GM12878 (cell line): ENCODE results near the gene PCDH1. TPM values are rescaled to one million over a fixed set of nuclear protein-coding genes. Genes with fewer than 3 reads are reported as not detected.

Source experiments
- ATAC-seq: fragments of 200-7000 bp; cut with Tn5 transposase; 3 replicates; pipeline ENCODE4 v1.9.1; 2020; ENCODE audit warnings: mild to moderate bottlenecking, moderate library complexity
- BruUV-seq: library from RNA; stranded (reverse); fragments of 400-500 nt; replicated peaks from 2 replicates; lab custom pipeline; 2021; lab: Mats Ljungman, UMichigan
- CTCF ChIA-PET: fragments of 300-600 bp; sonication (Branson Sonifier 250); formaldehyde crosslinking; extraction: SDS; loops from one replicate; lab custom pipeline; 2021; ENCODE audit warnings: inconsistent platforms; lab: Yijun Ruan, JAX
- POLR2A ChIA-PET: fragments of 350-600 bp; formaldehyde crosslinking; extraction: SDS; loops from one replicate; lab custom pipeline; 2021; ENCODE audit warnings: inconsistent platforms; lab: Charles Lee
- RAD21 ChIA-PET: fragments of 300-600 bp; sonication (Branson Sonifier 250); formaldehyde crosslinking; loops from one replicate; lab custom pipeline; 2023; ENCODE audit warnings: antibody characterized with exemption; ENCODE audit not compliant: unreplicated experiment; lab: Charles Lee
- SMC1A ChIA-PET: fragments of 300-600 bp; sonication (Branson Sonifier 250); formaldehyde crosslinking; loops from one replicate; lab custom pipeline; 2023; ENCODE audit not compliant: unreplicated experiment, uncharacterized antibody; lab: Charles Lee
- DNase-seq: peaks from one replicate; pipeline ENCODE4 v3.0.0-alpha.2; 2011; ENCODE audit warnings: low read depth, low spot score
- FAIRE-seq: peaks from 3 replicates; lab custom pipeline; 2011; peaks lifted over from hg19 to GRCh38; lab: Jason Lieb, UNC
- H2AFZ ChIP-seq: 2 replicates; pipeline ENCODE4 v1.6.0; 2011; ENCODE audit warnings: low read depth, low read length, control low read depth; ENCODE audit not compliant: control insufficient read depth
- H3K27ac ChIP-seq: 2 replicates; pipeline ENCODE4 v1.5.1; 2011; ENCODE audit warnings: control low read depth; ENCODE audit not compliant: control insufficient read depth, insufficient read depth
- H3K27me3 ChIP-seq, 2 experiments: replicated peaks in 1 of 2; 2 replicates each; pipeline versions ENCODE4 v1.6.0 to v1.6.1; 2011; ENCODE audit warnings: low read length in 1 of 2; ENCODE audit not compliant: control insufficient read depth in 2 of 2, insufficient read depth in 2 of 2
- H3K36me3 ChIP-seq, 2 experiments: 2 replicates each; pipeline ENCODE4 v1.5.1; 2011; ENCODE audit warnings: low read length in 1 of 2; ENCODE audit not compliant: control insufficient read depth in 2 of 2, insufficient read depth in 2 of 2
- H3K4me1 ChIP-seq: 2 replicates; pipeline ENCODE4 v1.6.1; 2011; ENCODE audit warnings: mild to moderate bottlenecking, low read length, moderate library complexity, mixed read lengths; ENCODE audit not compliant: control insufficient read depth, insufficient read depth
- H3K4me2 ChIP-seq: 2 replicates; pipeline ENCODE4 v1.6.0; 2011; ENCODE audit warnings: control low read depth; ENCODE audit not compliant: control insufficient read depth, insufficient read depth
- H3K4me3 ChIP-seq: fragments of 200-600 bp; sonication (generic); 2 replicates; pipeline ENCODE4 v1.5.1; 2016
- H3K79me2 ChIP-seq: 2 replicates; pipeline ENCODE4 v1.6.0; 2011; ENCODE audit warnings: low read length; ENCODE audit not compliant: control insufficient read depth, insufficient read depth
- H3K9ac ChIP-seq: 2 replicates; pipeline ENCODE4 v1.8.0; 2011; ENCODE audit warnings: low read length, control low read depth, mixed read lengths; ENCODE audit not compliant: control insufficient read depth, insufficient read depth
- H3K9me3 ChIP-seq: replicated peaks from 3 replicates; pipeline ENCODE4 v1.5.1; 2011; ENCODE audit warnings: mild to moderate bottlenecking, low read length; ENCODE audit not compliant: control insufficient read depth, insufficient read depth
- H4K20me1 ChIP-seq: 2 replicates; pipeline ENCODE4 v1.6.0; 2011; ENCODE audit not compliant: control insufficient read depth, insufficient read depth
- GATAD2B ChIP-seq: fragments of 450-650 bp; conservative IDR thresholded peaks from 2 replicates; pipeline ENCODE4 v1.6.1; 2017; ENCODE audit warnings: low read depth, mild to moderate bottlenecking, moderate library complexity
- LARP7 ChIP-seq: fragments of 450-650 bp; IDR thresholded peaks from 2 replicates; pipeline ENCODE4 v1.6.1; 2017; ENCODE audit warnings: mild to moderate bottlenecking
- MTA2 ChIP-seq: fragments of 450-650 bp; IDR thresholded peaks from 2 replicates; pipeline ENCODE4 v1.6.1; 2016; ENCODE audit warnings: low read depth, mild to moderate bottlenecking, moderate library complexity
- NR2C2 ChIP-seq: IDR thresholded peaks from 2 replicates; pipeline ENCODE4 v1.6.1; 2011; ENCODE audit warnings: borderline replicate concordance, low read depth; ENCODE audit not compliant: control insufficient read depth, insufficient read length
- PAX5 ChIP-seq: IDR thresholded peaks from 2 replicates; pipeline ENCODE4 v1.6.1; 2011; ENCODE audit warnings: low read depth, low read length, borderline replicate concordance
- POLR2A ChIP-seq: IDR thresholded peaks from 2 replicates; pipeline ENCODE4 v1.6.1; 2011; ENCODE audit warnings: low read depth, mild to moderate bottlenecking, low read length
- POU2F2 ChIP-seq: IDR thresholded peaks from 3 replicates; pipeline ENCODE4 v1.6.1; 2011; ENCODE audit warnings: low read depth, mild to moderate bottlenecking, low read length, borderline replicate concordance
- SKIL ChIP-seq: fragments of 450-650 bp; IDR thresholded peaks from 2 replicates; pipeline ENCODE4 v1.6.1; 2017; ENCODE audit warnings: mild to moderate bottlenecking, low read depth, inconsistent platforms; ENCODE audit not compliant: poor library complexity, severe bottlenecking
- SMAD5 ChIP-seq: IDR thresholded peaks from 2 replicates; pipeline ENCODE4 v1.6.1; 2016; ENCODE audit warnings: antibody characterized with exemption, low read depth
- SUPT20H ChIP-seq: IDR thresholded peaks from 2 replicates; pipeline ENCODE4 v1.6.1; 2011; ENCODE audit warnings: low read depth, mild to moderate bottlenecking, low read length, moderate library complexity, borderline replicate concordance; ENCODE audit not compliant: control insufficient read depth
- SUZ12 ChIP-seq: fragments of 200-600 bp; sonication (generic); IDR thresholded peaks from one replicate; pipeline ENCODE4 v1.6.1; 2018; ENCODE audit warnings: antibody characterized with exemption, mild to moderate bottlenecking; ENCODE audit not compliant: unreplicated experiment
- ZSCAN29 ChIP-seq: fragments of 450-650 bp; IDR thresholded peaks from 2 replicates; pipeline ENCODE4 v1.6.1; 2017; ENCODE audit warnings: mild to moderate bottlenecking, moderate library complexity
- WGBS: methylation state at CpG from one replicate; pipeline ENCODE4 v1.1.6; 2016; ENCODE audit warnings: low lambda C conversion rate; ENCODE audit not compliant: insufficient replicate concordance, insufficient coverage; ENCODE audit errors: missing lambda C conversion rate; 5-methylcytosine and 5-hydroxymethylcytosine counted together
- in situ Hi-C: fragments of 300-500 bp; cut with MboI; formaldehyde crosslinking; loops from 9 replicates; pipeline ENCODE4 v1.14.3; 2018; ENCODE audit warnings: mixed read lengths
- intact Hi-C: fragments of 100-400 bp; cut with micrococcal nuclease; formaldehyde crosslinking; loops from one replicate; pipeline ENCODE4 v1.14.2; 2022; ENCODE audit not compliant: unreplicated experiment
- polyA plus RNA-seq, 11 experiments: library from polyadenylated mRNA; depleted of rRNA in 4 of 11; unstranded in 6 of 11; stranded (reverse) in 5 of 11; fragments of >200 nt; fragmentation: Nextera tagmentation in 4 of 11; fragmentation: Illumina TruSeq in 1 of 11; extraction: Ambion mirVana in 4 of 11; extraction: Trizol in 1 of 11; gene quantifications; 1 replicate in 1 of 11; 2 replicates in 10 of 11; pipeline versions ENCODE4 v1.2.1 to v1.2.3, GENCODE V29; 2011 to 2016; ENCODE audit warnings: inconsistent platforms in 2 of 11, missing spikeins in 2 of 11, low read depth in 1 of 11
- total RNA-seq, 4 experiments: library from RNA; depleted of rRNA in 3 of 4; stranded (reverse); fragments of >200 nt in 3 of 4; fragmentation: Illumina TruSeq in 1 of 4; extraction: Trizol in 1 of 4; gene quantifications; 2 replicates each; pipeline versions ENCODE4 v1.2.1 to v1.2.3, GENCODE V29; 2013 to 2021
- TF ChIP-seq, protein P1 (sequence below): fragments of 450-650 bp; IDR thresholded peaks from 2 replicates; pipeline ENCODE4 v1.6.1; 2017; ENCODE audit warnings: low read depth, mild to moderate bottlenecking, moderate library complexity

PCDH1 gene
- total and polyA plus RNA-seq, 10 of the 15 experiments (the other 5 are each of a cell fraction or from before 2014, with no cell fraction given): 0.07 to 0.36 (median 0.16) TPM; not detected in 7

DNA sequence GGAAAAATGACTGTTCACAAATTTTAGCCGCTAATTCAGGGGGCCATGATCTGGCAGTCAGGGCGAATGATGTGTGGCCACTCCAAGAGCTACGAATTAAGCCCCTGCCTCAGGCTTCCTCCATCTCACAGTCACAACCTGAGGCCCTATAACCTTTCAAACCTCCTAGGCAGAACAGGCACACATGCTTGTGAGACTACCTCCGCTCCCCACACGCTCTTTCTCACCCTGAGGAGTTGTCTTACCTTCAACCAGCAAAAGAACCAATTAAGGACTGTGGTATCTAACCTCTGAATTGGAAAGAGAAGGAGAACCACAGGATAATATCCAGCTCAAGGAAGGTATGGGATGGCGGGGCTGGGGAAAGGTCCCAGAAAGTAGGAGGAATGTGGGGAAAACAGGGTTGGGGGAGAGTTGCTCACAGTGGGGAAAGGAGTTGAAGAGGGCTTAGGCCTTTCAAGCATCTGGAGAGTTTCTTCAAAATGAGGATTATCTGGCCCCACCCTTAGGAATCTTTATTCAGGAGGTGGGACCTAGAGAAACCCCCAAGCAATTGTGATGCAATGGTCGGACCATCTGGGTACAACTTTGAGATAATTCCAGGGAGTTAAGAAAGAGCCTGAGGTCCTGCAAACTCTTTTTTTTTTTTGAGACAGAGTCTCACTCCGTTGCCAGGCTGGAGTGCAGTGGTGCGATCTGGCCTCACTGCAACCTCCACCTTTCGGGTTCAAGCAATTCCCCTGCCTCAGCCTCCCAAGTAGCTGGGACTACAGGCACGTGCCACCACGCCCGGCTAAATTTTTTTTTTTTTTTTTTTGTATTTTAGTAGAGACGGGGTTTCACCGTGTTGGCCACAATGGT lies 5.5 kb downstream of the PCDH1 start:
- no peak overlapping the region for H3K4me3 ChIP-seq
- 32% methylated on average over 11 of the region's 15 CpGs for WGBS
- FAIRE-seq: no peak

DNA sequence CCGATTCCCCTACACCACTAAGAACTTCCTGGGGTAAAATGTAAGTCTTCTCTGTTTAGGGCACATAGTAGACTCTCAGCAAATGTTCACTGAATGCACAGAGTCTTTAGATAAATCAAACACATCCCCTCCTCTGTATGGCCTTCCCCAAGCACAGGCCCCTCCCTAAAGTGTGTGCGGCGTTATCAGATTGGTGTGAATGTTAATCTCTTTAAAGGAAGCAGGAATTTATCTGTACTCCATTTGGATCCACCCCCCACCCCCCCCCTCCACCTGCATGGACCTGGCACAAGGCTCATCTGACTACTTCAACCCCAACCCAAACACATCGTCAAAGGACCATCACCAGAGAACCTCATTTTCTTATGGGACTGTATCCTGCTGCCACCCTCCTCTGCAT lies 6.3 kb downstream of the PCDH1 start:
- ATAC-seq: no peak
- TF ChIP-seq MTA2: no peak
- TF ChIP-seq, protein P1, sequence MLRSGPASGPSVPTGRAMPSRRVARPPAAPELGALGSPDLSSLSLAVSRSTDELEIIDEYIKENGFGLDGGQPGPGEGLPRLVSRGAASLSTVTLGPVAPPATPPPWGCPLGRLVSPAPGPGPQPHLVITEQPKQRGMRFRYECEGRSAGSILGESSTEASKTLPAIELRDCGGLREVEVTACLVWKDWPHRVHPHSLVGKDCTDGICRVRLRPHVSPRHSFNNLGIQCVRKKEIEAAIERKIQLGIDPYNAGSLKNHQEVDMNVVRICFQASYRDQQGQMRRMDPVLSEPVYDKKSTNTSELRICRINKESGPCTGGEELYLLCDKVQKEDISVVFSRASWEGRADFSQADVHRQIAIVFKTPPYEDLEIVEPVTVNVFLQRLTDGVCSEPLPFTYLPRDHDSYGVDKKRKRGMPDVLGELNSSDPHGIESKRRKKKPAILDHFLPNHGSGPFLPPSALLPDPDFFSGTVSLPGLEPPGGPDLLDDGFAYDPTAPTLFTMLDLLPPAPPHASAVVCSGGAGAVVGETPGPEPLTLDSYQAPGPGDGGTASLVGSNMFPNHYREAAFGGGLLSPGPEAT: no peak
- TF ChIP-seq POLR2A: no peak
- TF ChIP-seq GATAD2B: no peak
- no peak for TF ChIP-seq LARP7
- no peak for TF ChIP-seq PAX5
- no peak for TF ChIP-seq NR2C2
- TF ChIP-seq SKIL: no peak
- TF ChIP-seq SUZ12: no peak
- TF ChIP-seq SUPT20H: no peak
- TF ChIP-seq SMAD5: no peak
- no peak for TF ChIP-seq ZSCAN29

More for the DNA sequence above, 5.5 kb downstream of the PCDH1 start:
- no peaks in the 10 kb centered on the region for H3K36me3 ChIP-seq
- ATAC-seq (no peak), DNase-seq (no peak)
- H3K4me1 ChIP-seq: no peaks in the 10 kb centered on the region
- H2AFZ ChIP-seq: no peak overlapping the region
- no TSS peak for BruUV-seq
- ChIA-PET RAD21 (no interaction called here), CTCF (no interaction called here), POLR2A (interaction anchor here (0.7 kb wide), 1 partner anchor 50 kb away, joined by 3 read pairs; no protein-coding TSS in a partner anchor), SMC1A (no interaction called here)
- no peak overlapping the region for H3K4me2 ChIP-seq
- in situ Hi-C loops: no loop called here
- H3K27ac ChIP-seq: no peak overlapping the region
- no peaks in the 10 kb centered on the region for H3K9me3 ChIP-seq
- H4K20me1 ChIP-seq: no peaks in the 10 kb centered on the region
- H3K9ac ChIP-seq: no peak overlapping the region
- intact Hi-C loops: loop anchor here (10.0 kb wide), 1 partner anchor 272 kb away; no protein-coding TSS in a partner anchor
- no peaks in the 10 kb centered on the region for H3K79me2 ChIP-seq
- peaks cover 21 to 23% of the 10 kb centered on the region in 2 experiments for H3K27me3 ChIP-seq
- no peak for TF ChIP-seq POU2F2

More for the DNA sequence above, 6.3 kb downstream of the PCDH1 start:
- Histone ChIP-seq H3K4me3 (no peak overlapping the region), H3K27ac (no peak overlapping the region), H3K9me3 (no peaks in the 10 kb centered on the region), H3K36me3 (no peaks in the 10 kb centered on the region), H3K4me1 (no peaks in the 10 kb centered on the region), H2AFZ (no peak overlapping the region), H3K4me2 (no peak overlapping the region), H3K79me2 (no peaks in the 10 kb centered on the region), H3K9ac (no peak overlapping the region), H3K27me3 (peaks cover 14% of the 10 kb centered on the region in 2 experiments), H4K20me1 (no peaks in the 10 kb centered on the region)
- FAIRE-seq: no peak
- 66% methylated on average over 4 of the region's 4 CpGs for WGBS
- SMC1A ChIA-PET: no interaction called here
- in situ Hi-C loops: no loop called here
- intact Hi-C loops: loop anchor here (10.0 kb wide), 1 partner anchor 273 kb away; no protein-coding TSS in a partner anchor
- no peak for DNase-seq
- BruUV-seq: no TSS peak
- RAD21 ChIA-PET: no interaction called here
- POLR2A ChIA-PET: no interaction called here
- CTCF ChIA-PET: no interaction called here
